ENCODE data around the gene JAKMIP1. TPM values are rescaled to one million over a fixed set of nuclear protein-coding genes. Genes with fewer than 3 reads are reported as not detected.

The JAKMIP1 gene
- total RNA-seq, 1 donor from 2014 or later = 0.29 TPM

GRCh38 chr4:5992171-5992827 lies 208.1 kb downstream of the JAKMIP1 start:
- no peak for DNase-seq (ENCODE audit: low spot score)

- DNase-seq (ENCODE audit: low spot score) = no peak
Measured at GRCh38 chr4:5991405-5991804, 208.9 kb downstream of the JAKMIP1 start.

GRCh38 chr4:5990446-5991160 lies 209.7 kb downstream of the JAKMIP1 start:
- DNase-seq (ENCODE audit: low spot score) = no peak

GRCh38 chr4:5989236-5990225 lies 210.8 kb downstream of the JAKMIP1 start:
- no peak for DNase-seq (ENCODE audit: low spot score)

- DNase-seq (ENCODE audit: low spot score) = no peak
Measured at GRCh38 chr4:5988086-5988845, 212.1 kb downstream of the JAKMIP1 start.

- DNase-seq (ENCODE audit: low spot score) = no peak
Measured at GRCh38 chr4:5984843-5985242, 215.5 kb downstream of the JAKMIP1 start.

GRCh38 chr4:5982156-5982973 lies 218.0 kb downstream of the JAKMIP1 start:
- DNase-seq (ENCODE audit: low spot score) = no peak

- DNase-seq (ENCODE audit: low spot score) = no peak
Measured at GRCh38 chr4:5980436-5981155, 219.8 kb downstream of the JAKMIP1 start.

- no peak for DNase-seq (ENCODE audit: low spot score)
Measured at GRCh38 chr4:5979981-5980380, 220.4 kb downstream of the JAKMIP1 start.

- no peak for DNase-seq (ENCODE audit: low spot score)
Measured at GRCh38 chr4:5976921-5977320, 223.4 kb downstream of the JAKMIP1 start.

GRCh38 chr4:5976431-5976830 lies 223.9 kb downstream of the JAKMIP1 start:
- no peak for DNase-seq (ENCODE audit: low spot score)

Other genes starting within 250 kb of the JAKMIP1 start
- gene C4orf50, start 182.1 kb downstream of the JAKMIP1 start, total RNA-seq = 0.05 TPM
- gene WFS1, start 69.3 kb upstream of the JAKMIP1 start, total RNA-seq = 68.1 TPM

Measured in ureter (tissue), 1 donor.